GM19468 (cell line): Measurements from ENCODE around the gene PLCH2.
"Not testable (repeated sequence)": the region's sequence is repeated elsewhere in the genome, so short reads cannot be mapped to it uniquely, and the experiment has no call there.

Experiments used
- ATAC-seq: cut with Tn5 transposase; IDR thresholded peaks from one replicate; pipeline ENCODE4 v1.9.1; 2021; ENCODE audit warnings: mild to moderate bottlenecking, moderate library complexity, moderate number of reproducible peaks; ENCODE audit not compliant: unreplicated experiment; ENCODE audit errors: extremely low read depth

The PLCH2 gene

DNA sequence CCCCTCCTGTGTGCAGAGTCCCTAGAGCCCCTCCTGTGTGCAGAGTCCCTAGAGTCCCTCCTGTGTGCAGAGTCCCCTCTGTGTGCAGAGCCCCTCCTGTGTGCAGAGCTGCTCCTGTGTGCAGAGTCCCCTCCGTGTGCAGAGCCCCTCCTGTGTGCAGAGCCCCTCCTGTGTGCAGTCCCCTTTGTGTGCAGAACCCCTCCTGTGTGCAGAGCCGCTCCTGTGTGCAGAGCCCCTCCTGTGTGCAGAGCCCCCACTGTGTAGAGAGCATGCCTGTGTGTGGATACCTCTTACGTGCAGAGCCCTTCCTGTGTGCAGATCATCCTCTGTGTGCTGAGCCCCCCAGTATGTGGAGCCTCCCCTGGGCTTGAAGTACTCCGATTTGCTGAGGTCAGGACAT lies 62.3 kb downstream of the PLCH2 start:
- no peak for ATAC-seq

DNA sequence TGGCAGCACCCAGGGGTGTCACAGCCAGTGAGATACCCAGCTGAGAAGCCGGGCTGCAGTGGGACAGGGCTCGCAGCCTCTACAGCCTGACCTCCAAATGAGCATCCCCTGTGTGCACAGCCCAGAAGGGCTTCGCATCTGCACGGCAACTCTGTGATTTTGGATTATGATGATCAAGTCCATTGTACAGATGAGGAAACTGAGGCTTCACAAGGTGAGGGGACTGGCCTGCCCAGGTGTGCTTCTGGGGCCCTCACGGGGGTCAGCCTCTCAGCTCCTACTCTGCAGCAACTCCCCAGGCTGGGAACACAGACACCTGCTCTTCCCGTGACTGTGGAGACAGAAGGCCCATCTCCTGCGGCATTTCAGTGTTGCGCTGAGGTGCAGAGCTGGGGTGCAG lies 62.8 kb downstream of the PLCH2 start:
- no peak for ATAC-seq

DNA sequence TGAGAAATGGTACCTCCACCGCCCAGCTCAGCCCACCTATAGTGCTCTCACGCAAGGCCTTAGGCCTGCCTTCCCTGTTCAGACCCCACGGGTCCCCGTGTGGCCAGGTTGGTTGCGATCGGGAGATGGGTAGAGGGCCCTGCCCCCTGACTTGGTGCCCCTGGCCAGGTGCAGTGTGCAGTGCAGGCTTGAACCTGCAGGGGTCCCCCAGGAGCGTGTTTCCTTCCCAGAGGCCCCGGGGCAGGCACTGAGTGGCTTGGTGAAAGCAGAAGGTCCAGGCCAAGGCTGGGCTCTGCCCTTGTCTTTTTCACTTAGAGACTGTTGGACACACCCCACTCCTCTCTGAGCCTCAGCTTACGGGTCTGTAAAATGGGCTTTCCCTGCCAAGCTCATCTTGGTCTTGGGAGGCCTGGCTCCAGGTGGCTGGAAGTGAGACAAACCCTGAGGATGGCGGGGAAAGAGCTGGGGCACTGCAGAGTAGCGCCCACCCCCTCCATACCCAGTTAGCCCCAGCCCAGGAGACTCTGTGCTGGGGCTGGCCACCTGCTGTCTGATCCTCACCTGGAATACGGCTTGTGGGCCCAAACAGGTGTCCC lies 63.3 kb downstream of the PLCH2 start:
- no peak for ATAC-seq

DNA sequence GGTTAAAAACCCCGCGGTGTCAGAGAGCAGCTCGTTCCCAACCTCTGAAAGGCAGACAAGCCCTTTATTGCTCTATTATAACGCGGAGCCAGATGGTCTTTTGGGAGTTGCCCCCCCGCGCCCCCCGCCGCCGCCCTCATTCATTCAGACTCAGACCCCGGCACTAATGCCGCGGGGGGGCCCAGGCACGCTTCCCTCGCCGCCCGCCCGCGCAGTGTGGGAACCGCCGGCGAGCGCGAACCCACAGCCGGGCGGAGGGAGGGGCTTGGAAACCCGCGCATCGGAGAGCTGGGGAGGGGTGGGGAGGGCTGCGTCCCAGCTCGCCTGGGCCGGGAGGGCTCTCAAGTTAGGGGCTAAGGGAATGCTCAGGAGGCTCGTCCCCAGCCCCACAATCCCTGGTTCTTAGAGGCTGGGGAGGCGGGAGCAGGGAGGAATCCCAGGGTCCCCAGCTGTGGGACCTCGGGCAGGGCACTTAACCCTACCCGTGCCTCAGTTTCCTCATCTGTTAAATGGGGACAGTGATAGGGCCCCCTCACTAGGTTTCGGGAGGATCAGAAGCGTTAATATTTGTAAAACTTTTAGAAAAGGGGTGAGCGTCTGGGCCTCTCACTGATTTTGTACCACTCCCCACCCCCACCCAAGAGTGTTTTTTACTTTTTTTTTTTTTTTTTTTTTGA lies 64.9 kb downstream of the PLCH2 start:
- ATAC-seq = no peak

DNA sequence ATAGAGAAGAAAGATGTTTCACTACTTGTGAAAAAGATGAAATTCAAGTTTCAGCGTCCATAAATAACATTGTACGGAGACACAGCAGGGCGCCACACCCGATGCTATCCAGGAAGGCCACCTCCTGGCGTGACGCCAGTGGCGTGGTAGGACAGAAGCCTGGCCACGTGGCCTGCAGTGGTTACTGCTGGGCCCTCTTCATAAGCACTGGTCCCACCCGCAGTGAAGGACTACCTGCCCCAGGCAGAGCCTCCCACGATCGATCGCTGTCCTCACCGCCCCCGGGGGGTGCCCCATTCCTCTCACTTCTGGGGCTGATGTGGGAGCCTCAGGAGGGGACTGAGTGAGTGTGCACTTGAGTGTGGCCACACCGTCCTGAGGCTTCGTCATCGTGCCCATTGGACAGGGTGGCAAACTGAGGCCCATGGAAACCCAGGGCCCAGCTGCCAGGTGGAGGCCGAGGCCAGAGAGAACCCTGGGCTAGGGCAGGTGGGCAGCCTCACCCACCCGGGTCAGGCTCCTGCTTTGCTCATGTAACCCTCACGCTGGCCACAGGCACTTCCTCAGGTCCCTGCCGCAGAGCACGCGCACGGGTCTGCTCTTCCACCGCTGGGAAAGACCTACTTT lies 65.6 kb downstream of the PLCH2 start:
- no peak for ATAC-seq

DNA sequence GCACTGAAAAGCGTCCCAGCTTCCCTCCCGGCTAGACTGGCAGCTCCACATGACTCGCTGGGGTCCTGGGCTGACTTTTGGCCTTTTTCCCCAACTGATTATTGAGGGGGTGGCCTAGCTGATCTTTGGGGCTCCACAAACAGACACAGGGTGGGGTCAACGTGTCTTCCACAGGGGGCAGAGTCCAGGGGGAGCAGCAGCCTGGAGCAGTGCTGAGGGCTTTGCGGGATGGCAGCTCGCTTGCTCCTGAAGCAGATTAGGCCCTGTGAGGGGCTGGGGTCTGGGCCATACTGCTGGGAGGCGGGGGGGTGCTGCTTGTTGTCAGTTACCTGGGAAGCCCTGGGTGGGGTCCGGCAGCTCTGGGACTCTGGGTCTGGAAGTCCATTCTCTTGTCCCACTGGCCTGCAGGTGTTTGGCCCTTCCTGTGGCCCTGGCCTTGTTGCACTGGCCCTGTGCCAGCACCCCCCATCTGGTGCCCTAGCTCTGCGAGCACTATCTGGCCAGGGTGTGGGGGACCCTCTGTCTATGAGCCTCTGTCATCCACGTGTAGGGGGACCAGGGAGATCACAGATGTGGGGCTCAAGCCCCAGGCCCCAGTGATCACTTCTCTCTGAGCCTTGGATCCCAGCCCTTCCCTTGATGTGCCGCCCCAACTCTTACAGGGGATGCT lies 66.3 kb downstream of the PLCH2 start:
- no peak for ATAC-seq

DNA sequence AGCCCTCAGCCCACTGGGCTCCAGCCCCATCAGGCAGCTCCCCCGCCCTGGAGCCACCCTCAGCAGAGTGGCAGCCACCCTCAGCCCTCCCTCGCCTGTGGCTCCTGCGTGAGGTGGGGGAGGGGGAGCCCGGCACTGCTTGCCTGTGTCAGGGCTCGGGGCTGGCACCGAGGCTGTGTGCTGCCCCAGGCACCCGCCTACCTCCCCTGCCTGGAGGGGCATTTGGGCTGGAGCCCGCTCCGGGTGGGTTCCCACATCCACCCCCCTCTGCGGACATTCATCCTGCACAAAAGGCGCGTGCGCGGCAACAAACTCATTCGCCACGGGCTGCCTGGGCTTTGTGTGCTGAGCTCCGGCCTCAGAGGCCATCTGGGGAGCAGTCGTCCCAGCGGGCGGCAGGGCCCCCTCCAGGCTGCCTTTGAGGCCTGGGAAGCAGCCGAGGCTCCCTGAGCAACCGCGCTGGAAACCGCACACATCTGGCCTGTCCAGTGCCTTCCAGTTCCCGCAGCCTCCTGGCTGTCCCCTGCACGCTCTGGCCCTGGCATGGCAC lies 67.5 kb downstream of the PLCH2 start:
- ATAC-seq = no peak

DNA sequence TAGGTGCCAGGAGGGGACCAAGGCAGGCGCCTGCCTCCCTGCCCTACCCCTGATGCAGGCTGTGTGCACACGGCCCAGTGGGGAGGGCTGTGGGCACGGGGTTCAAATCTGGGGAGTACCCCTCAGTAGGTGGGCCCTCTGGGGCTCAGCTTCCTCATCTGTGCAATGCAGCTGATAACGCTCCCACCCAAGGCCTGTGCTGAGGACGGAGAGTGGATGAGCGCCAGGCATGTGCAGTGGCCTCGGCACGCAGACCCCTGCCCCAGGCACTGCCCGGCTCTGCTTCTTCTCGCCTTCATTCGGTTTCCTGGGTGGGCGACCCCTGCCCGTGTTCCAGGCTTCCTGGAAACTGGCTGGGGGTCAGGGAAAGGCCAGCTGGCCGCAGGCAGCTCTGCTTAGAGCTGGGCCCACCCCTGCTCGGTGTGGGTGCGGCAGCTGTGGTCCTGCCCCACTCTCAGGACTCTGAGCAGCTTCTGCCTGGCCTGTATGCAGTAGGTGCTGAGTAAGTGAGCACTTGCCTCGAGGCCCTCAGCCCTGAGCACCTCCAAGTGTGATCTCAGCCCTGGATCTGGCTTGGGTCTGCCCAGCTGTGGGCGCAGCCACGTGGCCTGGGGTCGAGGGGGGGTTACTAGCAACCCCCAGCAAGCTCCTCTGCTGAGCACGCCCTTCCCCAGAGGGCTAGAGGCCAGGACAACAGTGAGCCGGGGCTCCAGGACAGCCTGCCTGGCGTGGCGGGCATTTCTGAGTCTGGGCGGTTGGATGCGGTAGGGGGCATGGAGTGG lies 68.2 kb downstream of the PLCH2 start:
- ATAC-seq = no peak

DNA sequence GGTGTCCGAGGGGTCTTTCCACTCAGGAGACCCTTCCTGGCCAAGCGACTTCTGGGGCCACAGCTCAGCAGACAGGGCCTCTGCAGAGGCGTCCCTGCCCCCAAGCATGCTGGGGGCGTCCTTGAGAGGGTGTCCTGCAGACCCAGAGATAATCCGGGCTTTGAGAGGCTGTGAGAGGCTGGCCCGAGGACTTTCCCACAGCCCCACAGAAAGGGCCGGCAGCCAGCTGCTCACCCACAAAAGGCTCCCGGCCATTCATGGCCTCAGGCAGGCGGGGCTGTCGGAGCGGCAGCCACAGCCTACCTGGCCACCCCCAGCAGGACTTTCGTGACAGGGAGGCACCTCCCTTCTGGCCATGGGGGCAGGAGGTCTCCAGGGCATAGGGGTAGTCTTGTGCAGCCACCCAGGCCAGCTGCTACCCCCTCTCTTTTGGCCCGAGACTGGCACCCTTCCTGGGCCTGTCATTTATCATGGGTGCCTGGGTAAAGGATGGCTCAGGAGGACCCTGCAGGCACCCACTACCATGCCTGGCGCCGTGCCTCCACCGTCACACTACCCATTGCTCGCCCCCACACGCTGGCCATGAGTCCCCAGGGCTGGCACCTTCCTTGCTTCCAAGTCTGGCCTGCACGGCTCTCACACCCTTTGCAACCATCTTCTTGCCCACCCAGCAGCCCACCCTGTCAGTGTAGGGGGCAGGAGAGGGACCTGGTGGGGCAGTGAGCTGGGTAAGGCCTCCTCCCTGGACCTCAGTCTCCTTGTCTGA lies 69.0 kb downstream of the PLCH2 start:
- ATAC-seq = no peak

DNA sequence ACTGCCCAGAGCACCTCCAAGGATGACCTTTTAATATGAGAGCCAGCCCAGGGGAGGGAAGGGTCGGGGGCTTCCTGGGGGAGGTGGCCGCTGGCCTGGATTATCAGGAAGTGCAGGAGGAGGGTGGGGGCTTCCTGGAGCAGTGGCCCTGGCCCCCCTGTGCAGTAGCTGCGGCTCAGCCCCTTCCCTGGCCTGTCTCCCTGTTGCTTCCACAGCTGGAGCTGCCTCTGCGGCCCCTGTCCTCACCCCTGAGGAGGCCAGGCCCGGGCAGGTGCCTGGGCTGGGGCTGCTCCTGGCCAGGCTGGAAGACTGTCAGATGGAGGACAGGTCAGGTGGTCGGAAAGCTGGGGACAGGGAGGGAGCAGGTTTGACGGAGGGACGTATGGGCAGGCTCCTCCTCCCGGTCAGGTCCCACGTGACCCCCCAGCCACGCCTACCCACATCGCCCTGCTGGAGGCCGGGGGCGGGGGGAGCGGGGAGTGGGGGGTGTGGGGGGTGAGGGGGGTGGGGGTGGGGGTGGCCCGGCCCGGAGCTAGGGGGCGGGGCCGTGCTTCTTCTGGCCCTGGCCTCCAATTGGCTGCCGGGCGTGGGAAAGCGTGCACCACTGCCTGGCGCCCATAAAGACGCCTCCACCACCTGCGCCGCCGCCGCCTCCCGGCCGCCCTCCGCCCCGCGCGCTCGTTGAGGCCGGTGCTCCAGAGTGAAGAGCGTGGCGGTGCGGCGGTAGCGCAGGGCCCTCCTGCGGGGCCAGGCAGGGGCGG lies 69.8 kb downstream of the PLCH2 start:
- ATAC-seq = no peak

DNA sequence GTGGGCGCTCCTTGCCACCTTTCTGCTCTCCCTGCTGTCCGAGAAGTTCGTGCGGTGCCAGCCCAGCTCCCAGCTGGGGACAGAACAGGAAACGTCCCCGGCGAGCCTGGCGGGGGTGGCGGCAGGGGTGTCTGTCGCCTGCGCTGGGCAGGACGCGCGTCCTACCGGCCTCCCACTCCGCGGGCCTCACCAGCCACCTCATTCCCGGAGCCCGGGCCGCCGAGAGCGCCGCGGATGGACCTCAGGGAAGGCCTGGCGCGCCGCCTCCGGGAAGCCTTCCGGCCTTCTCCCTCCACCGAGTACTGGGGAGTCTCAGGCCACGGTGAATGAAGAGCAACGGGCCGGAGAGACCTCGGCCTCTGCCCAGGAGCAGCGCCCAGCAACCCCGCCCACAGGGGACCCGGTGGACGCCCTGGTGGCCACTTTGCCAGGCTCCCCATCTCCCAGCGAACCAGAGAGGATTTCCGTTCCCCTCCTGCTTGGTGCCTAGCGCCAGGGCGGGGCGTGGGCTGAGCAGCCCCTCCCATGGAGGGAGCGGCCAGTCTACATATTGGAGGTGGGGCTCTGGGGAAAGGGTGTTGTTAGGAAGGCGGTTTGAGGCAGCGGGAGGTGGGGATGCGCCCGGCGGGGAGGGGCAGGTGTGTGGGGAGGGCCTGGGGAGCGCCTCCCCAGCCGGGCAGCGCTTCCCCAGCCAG lies 70.6 kb downstream of the PLCH2 start:
- ATAC-seq = no peak

DNA sequence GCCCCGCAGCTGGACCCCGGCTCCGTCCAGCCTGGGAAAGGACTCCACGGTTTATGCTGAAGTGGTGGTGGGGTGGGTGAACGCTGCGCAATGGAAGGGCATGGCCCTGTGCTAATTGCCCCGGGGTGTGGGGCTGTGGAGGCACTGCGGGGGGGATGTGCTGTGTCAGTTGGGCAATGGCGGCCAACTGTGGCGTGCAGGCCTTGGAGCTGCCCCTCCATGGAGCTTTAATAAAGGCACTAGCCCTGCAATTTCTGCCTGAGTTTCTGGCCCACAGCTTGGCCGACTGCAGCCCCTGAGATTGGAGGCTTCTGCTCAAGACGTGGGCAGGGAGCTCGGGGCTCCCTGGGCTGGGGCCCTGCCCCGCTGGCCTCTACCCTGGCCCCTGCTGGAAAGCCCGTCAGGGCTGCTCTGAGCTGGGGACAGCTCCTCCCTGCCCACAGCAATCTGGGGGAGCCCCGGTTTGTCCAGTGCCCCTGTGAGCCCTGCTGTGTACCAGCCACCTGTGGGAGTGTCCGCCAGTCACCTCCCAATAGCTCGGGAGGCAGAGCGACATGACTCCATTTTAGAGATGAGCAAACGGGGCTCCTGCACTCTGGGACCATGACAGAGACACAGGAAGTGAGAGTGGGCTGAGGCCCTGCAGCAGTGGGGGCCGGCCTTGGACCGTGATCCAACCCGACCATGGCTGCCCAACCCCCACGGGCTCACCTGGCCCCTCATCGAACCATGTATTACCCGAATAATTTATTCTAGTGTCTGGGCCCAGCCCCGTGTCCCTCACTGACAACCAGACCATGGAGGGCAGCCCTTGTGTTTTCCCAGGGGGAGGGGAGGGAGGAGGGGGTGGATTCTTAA lies 71.3 kb downstream of the PLCH2 start:
- no peak for ATAC-seq

DNA sequence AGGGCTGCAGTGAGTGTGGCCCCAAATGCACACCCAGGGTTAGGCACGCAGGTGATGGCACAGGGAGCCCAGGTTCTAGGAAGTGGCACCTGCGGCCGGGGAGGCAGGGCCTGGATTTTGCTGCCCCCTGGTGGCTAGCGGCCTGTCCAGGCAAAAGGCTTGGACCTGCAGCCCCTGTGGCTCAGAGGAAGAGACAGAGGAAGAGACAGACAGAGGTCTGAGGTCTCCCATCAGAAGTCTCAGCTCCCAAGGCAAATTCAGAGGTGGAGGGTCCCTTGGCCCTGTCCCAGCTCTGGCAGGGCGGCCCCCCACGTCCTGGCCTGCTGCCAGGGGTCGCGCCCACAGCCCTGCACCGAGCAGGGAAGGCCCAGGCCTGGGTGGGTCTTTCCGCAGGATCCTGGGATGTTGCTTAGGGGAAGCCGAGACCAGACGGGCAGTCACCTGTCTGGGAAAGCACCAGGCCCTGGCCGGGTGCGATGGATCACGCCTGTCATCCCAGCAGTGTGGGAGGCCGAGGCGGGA lies 72.0 kb downstream of the PLCH2 start:
- no peak for ATAC-seq

DNA sequence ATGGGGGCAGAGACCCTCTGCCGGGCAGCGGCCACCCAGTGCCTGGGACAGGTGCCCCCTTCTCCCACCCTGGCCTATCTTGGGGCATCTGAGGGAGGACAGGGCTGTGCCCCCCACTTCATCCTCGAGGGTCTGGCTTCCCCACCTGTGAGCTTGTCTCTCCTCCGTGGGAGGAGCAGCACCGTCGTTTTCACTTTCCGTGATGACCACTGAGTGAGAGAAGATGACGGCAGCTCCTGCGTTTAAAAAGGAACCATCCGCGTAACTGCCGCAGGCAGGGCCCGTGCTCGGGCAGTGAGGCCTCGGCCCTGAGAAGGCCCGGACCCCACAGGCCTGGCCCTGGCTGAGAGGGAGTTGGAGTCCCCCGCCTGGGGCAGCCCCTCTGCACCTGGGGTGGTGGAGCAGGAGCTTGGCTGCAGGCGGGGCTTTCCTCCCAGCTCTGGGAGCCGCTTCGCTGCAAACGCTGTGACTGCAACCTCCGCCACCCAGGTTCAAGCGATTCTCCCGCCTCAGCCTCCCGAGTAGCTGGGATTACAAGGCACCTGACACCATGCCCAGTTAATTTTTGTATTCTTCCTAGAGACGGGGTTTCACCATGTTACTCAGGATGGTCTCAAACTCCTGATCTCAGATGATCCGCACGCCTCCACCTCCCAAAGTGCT lies 73.4 kb downstream of the PLCH2 start:
- ATAC-seq = not testable (repeated sequence)

DNA sequence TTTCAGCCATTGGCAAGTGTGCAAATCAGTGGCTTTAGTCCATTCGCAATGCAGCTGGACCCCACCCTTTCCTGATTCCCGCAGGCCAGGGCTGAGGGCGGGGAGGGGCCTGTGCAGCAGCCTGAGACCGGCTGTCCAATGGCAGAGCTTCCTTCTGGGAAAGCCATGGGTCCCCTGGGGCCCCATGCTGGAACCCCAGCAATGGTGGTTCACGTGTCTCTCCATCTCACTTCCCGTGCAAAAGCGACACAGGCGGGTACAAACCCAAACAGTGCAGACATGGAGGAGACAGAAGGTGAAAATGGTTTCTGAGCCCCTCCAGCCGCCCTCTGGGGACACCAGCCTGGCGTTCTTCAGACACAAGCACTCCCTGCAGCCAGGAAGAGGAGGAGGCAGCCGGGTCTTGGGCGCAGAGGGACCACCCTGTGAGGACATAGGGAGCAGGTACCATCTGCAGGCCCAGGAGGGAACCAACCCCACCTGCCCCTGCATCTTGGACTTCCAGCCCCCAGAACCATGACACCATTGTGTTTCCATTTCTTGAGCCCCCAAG lies 74.3 kb downstream of the PLCH2 start:
- not testable (repeated sequence) for ATAC-seq

DNA sequence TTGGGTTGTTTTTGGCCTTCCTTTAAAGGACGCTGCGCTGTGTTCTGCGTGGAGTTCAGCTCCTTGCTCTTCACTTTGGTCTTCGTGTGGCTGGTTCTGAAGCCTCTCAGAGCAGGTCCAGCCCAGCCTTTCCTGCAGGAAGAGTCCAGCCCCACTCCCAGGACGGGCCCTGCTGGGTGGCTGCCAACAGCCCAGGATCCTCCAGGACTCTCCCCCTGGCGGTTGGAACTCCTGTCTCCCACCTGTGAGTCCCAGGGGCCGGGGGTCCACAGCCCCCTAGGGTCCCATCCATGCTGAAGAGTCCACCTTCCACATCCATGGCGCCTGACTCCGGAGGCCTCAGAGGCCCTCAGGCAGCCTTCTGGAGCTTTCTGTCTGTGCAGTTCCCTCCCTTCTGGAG lies 75.5 kb downstream of the PLCH2 start:
- ATAC-seq = not testable (repeated sequence)
